Astrocyte (in vitro differentiated cells and primary cell): ENCODE measurements around the gene NPTN. TPM values are rescaled to one million over a fixed set of nuclear protein-coding genes. Genes with fewer than 3 reads are reported as not detected.

Source experiments
- DNase-seq: peaks from one replicate; pipeline ENCODE4 v3.0.0-alpha.2; 2010; ENCODE audit warnings: low read depth
- FAIRE-seq: peaks from 2 replicates; lab custom pipeline; 2011; peaks lifted over from hg19 to GRCh38; lab: Jason Lieb, UNC
- H2AFZ ChIP-seq: 2 replicates; pipeline ENCODE4 v1.6.0; 2012; ENCODE audit warnings: low read depth, low read length, inconsistent platforms
- H3K27ac ChIP-seq: 2 replicates; pipeline ENCODE4 v1.5.1; 2011; ENCODE audit warnings: low read depth, low read length, inconsistent platforms
- H3K27me3 ChIP-seq: 2 replicates; pipeline ENCODE4 v1.6.0; 2011; ENCODE audit warnings: low read length, inconsistent platforms; ENCODE audit not compliant: insufficient read depth
- H3K36me3 ChIP-seq: 2 replicates; pipeline ENCODE4 v1.5.1; 2011; ENCODE audit warnings: low read length, inconsistent platforms; ENCODE audit not compliant: insufficient read depth
- H3K4me1 ChIP-seq: 2 replicates; pipeline ENCODE4 v1.5.1; 2011; ENCODE audit warnings: low read length, inconsistent platforms; ENCODE audit not compliant: insufficient read depth
- H3K4me2 ChIP-seq: 2 replicates; pipeline ENCODE4 v1.6.0; 2012; ENCODE audit warnings: low read length, inconsistent platforms
- H3K4me3 ChIP-seq: 2 replicates; pipeline ENCODE4 v1.5.1; 2011; ENCODE audit warnings: low read depth, mild to moderate bottlenecking, low read length, inconsistent platforms; ENCODE audit not compliant: insufficient read depth
- H3K79me2 ChIP-seq: 2 replicates; pipeline ENCODE4 v1.6.0; 2012; ENCODE audit warnings: mild to moderate bottlenecking, low read length, inconsistent platforms; ENCODE audit not compliant: insufficient read depth
- H3K9ac ChIP-seq: 2 replicates; pipeline ENCODE4 v1.6.0; 2012; ENCODE audit warnings: mild to moderate bottlenecking, low read length, inconsistent platforms
- H3K9me3 ChIP-seq: 2 replicates; pipeline ENCODE4 v1.5.1; 2012; ENCODE audit warnings: low read depth, mild to moderate bottlenecking, low read length, inconsistent platforms; ENCODE audit not compliant: insufficient read depth
- H4K20me1 ChIP-seq: 2 replicates; pipeline ENCODE4 v1.6.0; 2012; ENCODE audit warnings: low read length, inconsistent platforms; ENCODE audit not compliant: insufficient read depth
- H3K27ac Mint-ChIP-seq: one replicate; pipeline ENCODE4 v1.8.0; 2021; ENCODE audit warnings: mild to moderate bottlenecking, mixed read lengths; ENCODE audit not compliant: unreplicated experiment
- H3K27me3 Mint-ChIP-seq: one replicate; pipeline ENCODE4 v1.8.0; 2021; ENCODE audit warnings: low read depth, mixed read lengths; ENCODE audit not compliant: unreplicated experiment
- H3K36me3 Mint-ChIP-seq: one replicate; pipeline ENCODE4 v1.8.0; 2021; ENCODE audit warnings: low read depth, mixed read lengths; ENCODE audit not compliant: unreplicated experiment
- H3K4me1 Mint-ChIP-seq: one replicate; pipeline ENCODE4 v1.8.0; 2021; ENCODE audit warnings: low read depth, mixed read lengths; ENCODE audit not compliant: unreplicated experiment
- H3K4me3 Mint-ChIP-seq: one replicate; pipeline ENCODE4 v1.8.0; 2021; ENCODE audit warnings: mild to moderate bottlenecking, moderate library complexity, mixed read lengths; ENCODE audit not compliant: unreplicated experiment
- H3K9me3 Mint-ChIP-seq: one replicate; pipeline ENCODE4 v1.8.0; 2021; ENCODE audit warnings: mild to moderate bottlenecking, mixed read lengths; ENCODE audit not compliant: unreplicated experiment
- EZH2 ChIP-seq: IDR thresholded peaks from 2 replicates; pipeline ENCODE4 v1.6.1; 2012; ENCODE audit warnings: mild to moderate bottlenecking, low read length, inconsistent platforms; ENCODE audit not compliant: insufficient read depth
- total RNA-seq: library from RNA; stranded (reverse); gene quantifications from 2 replicates; pipeline ENCODE4 v1.2.1, GENCODE V29; 2021
- TF ChIP-seq, protein P1 (sequence below): IDR thresholded peaks from 2 replicates; pipeline ENCODE4 v1.5.1; 2011; ENCODE audit warnings: low read depth, mild to moderate bottlenecking, inconsistent platforms, low read length, moderate library complexity; ENCODE audit not compliant: insufficient read depth

The NPTN gene
- total RNA-seq, 1 donor from 2014 or later, result 281 TPM

DNA sequence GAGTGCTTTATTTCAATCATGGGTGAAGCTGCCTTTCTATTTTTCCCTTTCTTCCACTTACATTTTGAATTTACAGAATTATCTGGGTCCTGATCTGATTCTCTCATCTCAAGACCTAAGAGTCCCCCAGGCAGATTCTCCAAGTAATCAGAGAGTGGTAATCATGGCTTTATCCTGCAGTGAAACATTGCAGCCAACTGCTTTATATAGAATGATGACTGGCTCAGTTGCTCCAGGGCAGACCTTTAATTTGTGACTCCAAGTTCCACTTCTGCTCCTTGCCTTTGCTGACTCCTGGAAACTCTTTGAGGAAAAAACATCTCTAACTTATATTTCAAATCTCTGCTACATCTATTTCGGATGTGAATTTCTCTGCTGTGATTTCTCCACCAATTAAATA, 25.5 kb upstream of the NPTN start:
- H3K36me3 Mint-ChIP-seq, result no peaks in the 10 kb centered on the region
- H3K36me3 ChIP-seq, result no peaks in the 10 kb centered on the region
- no peaks in the 10 kb centered on the region for H3K9me3 Mint-ChIP-seq
- no peak overlapping the region for H3K4me3 Mint-ChIP-seq
- H3K4me2 ChIP-seq, result no peak overlapping the region
- H3K9me3 ChIP-seq, result peaks cover 5% of the 10 kb centered on the region
- H3K4me3 ChIP-seq, result no peak overlapping the region
- no peak overlapping the region for H2AFZ ChIP-seq
- TF ChIP-seq EZH2, result no peak
- TF ChIP-seq, protein P1, sequence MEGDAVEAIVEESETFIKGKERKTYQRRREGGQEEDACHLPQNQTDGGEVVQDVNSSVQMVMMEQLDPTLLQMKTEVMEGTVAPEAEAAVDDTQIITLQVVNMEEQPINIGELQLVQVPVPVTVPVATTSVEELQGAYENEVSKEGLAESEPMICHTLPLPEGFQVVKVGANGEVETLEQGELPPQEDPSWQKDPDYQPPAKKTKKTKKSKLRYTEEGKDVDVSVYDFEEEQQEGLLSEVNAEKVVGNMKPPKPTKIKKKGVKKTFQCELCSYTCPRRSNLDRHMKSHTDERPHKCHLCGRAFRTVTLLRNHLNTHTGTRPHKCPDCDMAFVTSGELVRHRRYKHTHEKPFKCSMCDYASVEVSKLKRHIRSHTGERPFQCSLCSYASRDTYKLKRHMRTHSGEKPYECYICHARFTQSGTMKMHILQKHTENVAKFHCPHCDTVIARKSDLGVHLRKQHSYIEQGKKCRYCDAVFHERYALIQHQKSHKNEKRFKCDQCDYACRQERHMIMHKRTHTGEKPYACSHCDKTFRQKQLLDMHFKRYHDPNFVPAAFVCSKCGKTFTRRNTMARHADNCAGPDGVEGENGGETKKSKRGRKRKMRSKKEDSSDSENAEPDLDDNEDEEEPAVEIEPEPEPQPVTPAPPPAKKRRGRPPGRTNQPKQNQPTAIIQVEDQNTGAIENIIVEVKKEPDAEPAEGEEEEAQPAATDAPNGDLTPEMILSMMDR, result no peak
- no peak overlapping the region for H3K27ac Mint-ChIP-seq
- no peaks in the 10 kb centered on the region for H3K79me2 ChIP-seq
- no peaks in the 10 kb centered on the region for H4K20me1 ChIP-seq
- H3K27me3 Mint-ChIP-seq, result peaks cover 8% of the 10 kb centered on the region
- no peak overlapping the region for H3K9ac ChIP-seq
- H3K4me1 ChIP-seq, result no peaks in the 10 kb centered on the region
- H3K27me3 ChIP-seq, result peaks cover 9% of the 10 kb centered on the region
- no peaks in the 10 kb centered on the region for H3K4me1 Mint-ChIP-seq
- no peak for FAIRE-seq
- no peak for DNase-seq
- no peak overlapping the region for H3K27ac ChIP-seq

DNA sequence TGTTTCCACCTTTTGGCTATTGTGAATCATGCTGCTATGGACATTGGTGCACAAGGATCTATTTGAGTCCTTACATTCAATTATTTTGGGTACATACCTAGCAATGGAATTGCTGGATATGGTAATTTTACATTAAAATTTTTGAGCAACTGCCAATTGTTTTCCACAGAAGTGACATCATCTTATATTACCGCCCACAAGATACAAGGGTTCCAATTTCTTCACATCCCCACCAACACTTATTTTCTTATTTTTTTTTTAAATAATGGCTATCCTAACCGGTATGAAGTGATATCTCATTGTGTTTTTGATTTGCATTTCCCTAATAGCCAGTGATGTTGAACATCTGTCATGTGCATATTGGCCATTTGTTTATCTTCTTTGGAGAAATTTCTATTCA, 22.5 kb upstream of the NPTN start:
- Histone ChIP-seq H2AFZ (no peak overlapping the region), H3K4me3 (no peak overlapping the region), H3K27me3 (peaks cover 3% of the 10 kb centered on the region), H3K9me3 (no peaks in the 10 kb centered on the region), H3K9ac (no peak overlapping the region), H3K27ac (no peak overlapping the region), H3K36me3 (no peaks in the 10 kb centered on the region), H4K20me1 (no peaks in the 10 kb centered on the region), H3K79me2 (no peaks in the 10 kb centered on the region), H3K4me2 (no peak overlapping the region), H3K4me1 (no peaks in the 10 kb centered on the region)
- peaks cover 2% of the 10 kb centered on the region for H3K9me3 Mint-ChIP-seq
- no peaks in the 10 kb centered on the region for H3K4me1 Mint-ChIP-seq
- no peak overlapping the region for H3K4me3 Mint-ChIP-seq
- no peak overlapping the region for H3K27ac Mint-ChIP-seq
- FAIRE-seq, result no peak
- no peak for DNase-seq
- peaks cover 3% of the 10 kb centered on the region for H3K27me3 Mint-ChIP-seq
- TF ChIP-seq EZH2, result no peak
- TF ChIP-seq, protein P1, result no peak
- no peaks in the 10 kb centered on the region for H3K36me3 Mint-ChIP-seq

DNA sequence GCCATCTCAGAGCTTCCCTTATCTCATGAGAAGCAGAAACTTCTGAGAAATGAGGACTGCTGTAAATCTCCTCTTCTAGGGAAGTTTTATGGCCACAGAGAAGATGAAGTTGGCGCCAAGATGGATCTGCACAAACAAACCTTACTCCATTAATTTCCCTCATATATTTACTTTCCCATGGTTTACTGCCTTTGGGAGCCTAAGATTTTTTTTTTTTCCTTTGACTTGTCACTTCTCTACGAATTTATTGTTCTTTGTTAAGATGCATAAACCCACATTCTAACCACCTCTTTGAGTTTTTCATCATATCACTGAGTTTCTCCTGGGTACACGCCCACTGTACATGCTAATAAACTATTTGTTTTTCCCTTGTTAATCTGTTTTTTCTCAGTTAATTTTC, 21.5 kb upstream of the NPTN start:
- Histone ChIP-seq H3K27me3 (peaks cover 2% of the 10 kb centered on the region), H3K27ac (no peak overlapping the region), H4K20me1 (no peaks in the 10 kb centered on the region), H3K4me2 (no peak overlapping the region), H3K36me3 (no peaks in the 10 kb centered on the region), H3K9me3 (no peaks in the 10 kb centered on the region), H3K4me1 (no peaks in the 10 kb centered on the region), H3K9ac (no peak overlapping the region), H3K4me3 (no peak overlapping the region), H2AFZ (no peak overlapping the region), H3K79me2 (no peaks in the 10 kb centered on the region)
- no peaks in the 10 kb centered on the region for H3K27me3 Mint-ChIP-seq
- FAIRE-seq (no peak), DNase-seq (no peak)
- TF ChIP-seq EZH2, result no peak
- TF ChIP-seq, protein P1, result no peak
- no peak overlapping the region for H3K4me3 Mint-ChIP-seq
- H3K9me3 Mint-ChIP-seq, result peaks cover 2% of the 10 kb centered on the region
- H3K27ac Mint-ChIP-seq, result no peak overlapping the region
- H3K4me1 Mint-ChIP-seq, result no peaks in the 10 kb centered on the region
- no peaks in the 10 kb centered on the region for H3K36me3 Mint-ChIP-seq
